HG02610 (cell line): ENCODE results near the gene ADAMTSL5.
"Not testable (repeated sequence)": the region's sequence is repeated elsewhere in the genome, so short reads cannot be mapped to it uniquely, and the experiment has no call there.

ENCODE experiments used
- ATAC-seq: cut with Tn5 transposase; IDR thresholded peaks from one replicate; pipeline ENCODE4 v1.9.1; 2021; ENCODE audit warnings: mild to moderate bottlenecking, moderate library complexity; ENCODE audit not compliant: unreplicated experiment

The ADAMTSL5 gene, protein sequence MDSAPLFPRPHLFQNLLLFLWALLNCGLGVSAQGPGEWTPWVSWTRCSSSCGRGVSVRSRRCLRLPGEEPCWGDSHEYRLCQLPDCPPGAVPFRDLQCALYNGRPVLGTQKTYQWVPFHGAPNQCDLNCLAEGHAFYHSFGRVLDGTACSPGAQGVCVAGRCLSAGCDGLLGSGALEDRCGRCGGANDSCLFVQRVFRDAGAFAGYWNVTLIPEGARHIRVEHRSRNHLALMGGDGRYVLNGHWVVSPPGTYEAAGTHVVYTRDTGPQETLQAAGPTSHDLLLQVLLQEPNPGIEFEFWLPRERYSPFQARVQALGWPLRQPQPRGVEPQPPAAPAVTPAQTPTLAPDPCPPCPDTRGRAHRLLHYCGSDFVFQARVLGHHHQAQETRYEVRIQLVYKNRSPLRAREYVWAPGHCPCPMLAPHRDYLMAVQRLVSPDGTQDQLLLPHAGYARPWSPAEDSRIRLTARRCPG

DNA sequence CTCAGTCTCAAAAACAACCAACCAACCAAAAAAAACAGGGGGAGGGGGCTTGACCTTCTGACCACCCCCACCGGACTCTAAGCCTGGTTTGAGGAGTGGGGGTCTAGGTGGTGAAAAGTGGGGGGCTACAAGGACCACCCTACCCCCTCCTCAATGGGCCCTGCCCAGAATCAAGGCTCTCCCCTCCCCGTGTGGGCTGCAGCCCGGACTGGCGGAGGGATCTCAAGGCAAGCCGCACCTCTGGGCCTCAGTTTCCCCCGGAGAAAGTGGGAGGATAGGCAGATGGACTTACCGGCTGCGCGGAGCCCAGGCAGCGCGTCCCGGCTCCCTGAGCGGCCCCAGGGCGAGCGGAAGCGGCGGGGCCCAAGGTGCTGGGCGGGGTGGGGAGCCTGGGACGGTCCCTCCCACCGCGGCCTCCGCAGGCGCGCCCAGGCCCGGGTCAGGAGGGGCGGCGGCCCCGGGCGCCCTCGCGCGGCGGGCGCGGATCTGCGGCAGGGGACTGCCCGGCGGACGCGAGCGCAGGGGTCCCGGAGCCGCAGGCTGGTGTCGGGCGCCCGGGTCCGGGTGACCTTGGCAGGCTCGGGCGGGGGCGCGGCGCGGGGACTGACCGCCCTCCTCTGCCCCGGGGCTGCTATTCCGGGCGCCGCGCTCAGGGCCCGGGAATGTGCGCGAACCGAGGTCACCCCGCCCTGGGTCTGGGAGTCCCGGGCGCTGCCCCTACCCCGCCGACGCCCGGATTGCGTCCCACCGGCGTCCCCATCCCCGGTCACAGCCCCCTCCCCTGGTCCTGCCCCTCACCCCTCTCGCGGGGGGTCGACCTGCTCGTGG is at the start of gene ADAMTSL5:
Gene ADAMTSL5, minus strand, starts transcription at position 349 of the 828 bp plus-strand sequence. CDS start 2,076 bp downstream, outside the sequence.
- no peak for ATAC-seq

DNA sequence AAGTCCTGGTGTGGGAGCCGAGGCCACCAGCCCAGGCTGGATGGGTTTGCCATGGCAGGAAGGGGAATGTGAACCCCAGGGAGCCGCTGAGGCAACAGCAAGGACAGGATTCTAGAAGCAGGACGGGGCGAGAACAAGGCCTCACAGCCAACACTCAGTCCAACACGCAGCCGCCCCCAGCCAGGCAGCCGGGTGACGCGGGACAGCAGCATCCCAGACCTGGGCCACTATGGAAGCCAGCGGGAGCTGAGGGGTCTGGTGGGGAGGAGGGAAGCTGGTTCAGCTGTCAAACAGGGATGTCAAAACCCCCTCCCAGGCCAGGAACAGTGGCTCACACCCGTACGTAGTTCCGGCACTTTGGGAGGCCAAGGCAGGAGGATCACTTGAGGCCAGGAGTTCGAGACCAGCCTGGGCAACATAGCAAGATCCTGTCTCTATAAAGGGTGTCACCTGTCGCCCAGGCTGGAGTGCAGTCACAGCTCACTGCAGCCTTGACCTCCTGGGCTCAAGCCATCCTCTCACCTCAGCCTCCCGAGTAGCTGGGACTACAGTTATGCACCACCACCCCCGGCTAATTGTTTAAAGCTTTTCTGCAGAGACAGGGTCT is 48.5 kb upstream of the ADAMTSL5 start:
- no peak for ATAC-seq

DNA sequence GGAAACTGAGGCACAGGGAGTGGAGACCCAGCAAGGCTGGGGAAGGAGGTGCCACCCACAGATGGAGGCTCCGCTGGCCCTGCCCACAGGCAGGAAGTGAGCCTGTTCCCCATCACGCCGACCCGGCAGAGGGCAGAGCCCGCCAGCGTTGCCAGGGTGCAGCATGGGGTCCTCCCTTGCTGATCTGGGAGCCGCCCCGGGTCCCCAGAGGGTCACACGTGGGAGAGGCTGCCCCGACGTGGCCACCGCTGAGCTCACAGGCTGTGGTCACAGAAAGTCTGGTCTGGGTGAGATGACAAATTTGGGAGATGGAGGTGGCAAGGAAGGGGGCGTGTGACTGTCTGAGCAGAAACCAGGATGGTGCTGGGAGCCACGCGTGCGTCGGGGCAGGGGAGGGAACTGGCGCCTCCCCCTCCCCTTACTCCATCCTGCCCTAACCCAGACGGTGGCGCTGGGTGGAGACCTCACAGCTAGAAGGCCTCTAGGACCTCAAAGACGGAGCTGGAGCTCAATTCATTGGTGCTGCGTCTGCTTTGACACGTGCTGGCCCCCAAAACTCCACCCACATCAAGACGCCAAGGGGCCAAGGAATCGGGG is 47.6 kb upstream of the ADAMTSL5 start:
- no peak for ATAC-seq

DNA sequence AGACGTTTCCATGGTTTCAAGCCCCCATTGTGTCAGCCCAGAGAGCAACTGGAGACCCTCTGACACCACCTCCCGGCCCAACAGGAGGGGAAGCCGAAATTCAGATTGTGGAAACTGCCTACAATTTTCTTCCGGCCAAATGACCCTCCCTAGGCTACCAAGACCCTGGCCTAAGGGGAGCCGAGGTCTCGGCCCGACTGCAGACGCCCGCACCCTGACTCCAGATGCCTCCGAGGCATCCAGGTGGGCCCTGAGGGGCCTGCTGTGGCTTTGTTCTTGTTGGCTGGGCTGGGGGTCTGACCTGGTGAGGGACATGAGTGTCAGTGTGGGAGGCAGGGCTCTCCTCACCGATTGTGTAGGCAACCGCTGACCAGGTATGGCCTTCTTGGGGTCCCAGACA is 45.7 kb upstream of the ADAMTSL5 start:
- ATAC-seq = no peak

DNA sequence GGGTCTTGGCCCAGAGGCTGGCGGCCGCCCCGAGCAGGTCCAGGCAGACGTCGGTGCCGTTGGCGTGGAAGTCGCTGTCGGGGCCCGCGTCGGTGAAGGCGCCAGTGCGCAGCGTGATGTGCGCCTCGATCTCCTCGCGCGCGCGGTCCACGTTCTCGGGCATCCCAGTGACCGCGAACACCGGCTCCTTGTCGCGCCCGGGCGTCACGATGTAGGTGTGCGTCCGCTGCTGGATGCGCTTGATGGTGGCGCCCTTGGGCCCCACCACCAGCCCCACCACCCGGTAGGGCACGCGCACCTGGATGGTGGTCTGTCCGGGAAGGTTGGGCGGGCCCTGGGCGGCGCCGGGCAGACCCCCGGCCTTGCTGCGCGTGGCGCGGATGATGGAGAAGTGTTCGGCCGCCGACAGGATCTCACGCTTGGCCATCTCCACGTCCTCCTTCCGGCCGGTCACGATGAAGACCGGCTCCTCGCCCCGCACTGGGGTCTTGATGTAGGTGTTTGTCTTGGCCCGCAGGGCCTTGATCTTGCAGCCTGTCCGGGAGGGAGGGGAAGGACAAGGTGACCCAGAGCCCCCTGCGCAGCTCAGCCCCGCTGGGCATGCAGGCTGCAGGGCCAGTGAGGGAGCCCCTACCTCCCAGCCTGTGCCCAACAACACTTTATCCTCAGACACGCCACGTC is 43.7 kb upstream of the ADAMTSL5 start:
- ATAC-seq = no peak

DNA sequence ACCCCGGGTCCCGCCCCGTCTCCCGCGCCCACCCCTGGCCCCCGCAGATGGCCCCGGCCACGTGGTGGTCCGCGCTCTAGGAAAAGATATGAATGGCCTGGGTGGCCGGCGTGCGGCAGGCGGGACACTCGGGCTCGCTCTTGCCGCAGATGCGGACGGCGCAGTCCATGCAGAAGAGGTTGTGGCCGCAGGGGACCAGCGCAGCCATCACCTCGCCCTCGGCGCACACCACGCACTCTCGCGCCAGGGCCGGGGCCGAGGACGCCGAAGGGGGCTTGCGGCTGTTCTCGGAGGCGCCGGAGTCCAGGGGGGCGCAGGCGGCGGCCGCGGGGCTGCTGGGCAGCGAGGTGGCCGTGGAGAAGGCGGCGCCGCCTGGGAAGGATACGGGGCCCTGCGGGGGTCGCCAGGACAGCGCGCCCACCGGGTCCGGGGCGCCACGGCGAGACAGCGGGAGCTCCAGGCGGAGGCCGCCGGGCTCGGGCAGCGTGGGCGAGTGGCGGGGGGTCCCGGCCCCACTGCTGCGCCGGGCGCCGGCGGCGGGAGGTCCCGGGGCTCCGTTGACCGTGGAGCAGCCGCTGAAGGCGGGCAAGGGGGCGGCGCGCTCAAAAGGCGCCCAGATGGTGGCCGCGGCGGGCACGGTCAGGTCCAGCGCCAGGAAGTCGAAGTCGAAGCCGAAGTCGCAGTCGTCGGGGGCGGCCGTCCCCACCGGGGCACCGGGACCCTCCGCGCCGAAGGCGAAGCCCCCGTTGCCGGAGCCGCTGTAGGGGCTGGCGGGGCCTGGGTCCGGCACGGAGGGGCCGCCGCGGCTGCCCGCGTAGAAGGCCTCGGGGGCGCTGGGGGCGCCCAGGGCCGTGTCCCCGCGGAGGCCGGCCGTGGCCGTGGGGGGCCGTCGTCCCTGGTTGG is 42.9 kb upstream of the ADAMTSL5 start:
- no peak for ATAC-seq

DNA sequence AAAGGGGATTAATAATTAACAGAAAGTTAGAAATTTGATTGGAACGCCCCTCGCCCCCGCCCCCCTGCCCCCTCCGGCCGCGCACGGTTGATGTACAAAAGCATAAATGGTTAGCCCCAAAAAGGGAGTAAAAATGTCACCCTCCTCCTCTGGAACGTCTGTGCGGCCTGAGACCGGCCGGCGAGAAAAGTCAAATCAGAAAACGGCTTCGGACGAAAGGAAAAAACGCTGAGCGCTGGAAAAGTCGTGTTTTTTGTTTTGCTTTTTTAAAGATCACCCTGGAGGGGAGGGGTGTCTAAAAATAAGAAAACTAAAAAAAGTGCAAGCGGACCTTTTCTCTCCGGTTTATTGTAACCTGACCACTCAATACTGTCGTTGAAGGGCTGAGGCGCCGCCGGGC is 42.1 kb upstream of the ADAMTSL5 start:
- no peak for ATAC-seq

DNA sequence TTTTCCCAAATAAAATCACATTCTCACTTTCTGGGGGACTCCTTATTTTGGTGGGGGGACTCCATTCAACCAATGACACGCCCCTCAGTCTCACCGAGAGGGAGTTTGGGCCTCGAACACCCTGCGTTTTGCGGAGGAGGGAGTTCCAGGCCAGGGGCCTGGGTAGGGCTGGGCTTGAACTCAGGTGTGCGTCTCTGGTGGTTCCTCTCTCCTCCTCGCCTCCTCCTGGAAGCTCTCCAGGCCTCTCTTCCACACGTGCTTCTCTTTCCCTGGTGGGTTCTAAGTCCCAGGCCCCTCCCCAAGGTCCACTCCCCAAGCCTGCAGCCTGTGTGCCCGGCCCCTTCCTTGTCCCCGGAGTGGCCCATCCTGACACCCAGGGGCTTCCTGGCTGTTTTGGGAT is 40.6 kb upstream of the ADAMTSL5 start:
- ATAC-seq = no peak

DNA sequence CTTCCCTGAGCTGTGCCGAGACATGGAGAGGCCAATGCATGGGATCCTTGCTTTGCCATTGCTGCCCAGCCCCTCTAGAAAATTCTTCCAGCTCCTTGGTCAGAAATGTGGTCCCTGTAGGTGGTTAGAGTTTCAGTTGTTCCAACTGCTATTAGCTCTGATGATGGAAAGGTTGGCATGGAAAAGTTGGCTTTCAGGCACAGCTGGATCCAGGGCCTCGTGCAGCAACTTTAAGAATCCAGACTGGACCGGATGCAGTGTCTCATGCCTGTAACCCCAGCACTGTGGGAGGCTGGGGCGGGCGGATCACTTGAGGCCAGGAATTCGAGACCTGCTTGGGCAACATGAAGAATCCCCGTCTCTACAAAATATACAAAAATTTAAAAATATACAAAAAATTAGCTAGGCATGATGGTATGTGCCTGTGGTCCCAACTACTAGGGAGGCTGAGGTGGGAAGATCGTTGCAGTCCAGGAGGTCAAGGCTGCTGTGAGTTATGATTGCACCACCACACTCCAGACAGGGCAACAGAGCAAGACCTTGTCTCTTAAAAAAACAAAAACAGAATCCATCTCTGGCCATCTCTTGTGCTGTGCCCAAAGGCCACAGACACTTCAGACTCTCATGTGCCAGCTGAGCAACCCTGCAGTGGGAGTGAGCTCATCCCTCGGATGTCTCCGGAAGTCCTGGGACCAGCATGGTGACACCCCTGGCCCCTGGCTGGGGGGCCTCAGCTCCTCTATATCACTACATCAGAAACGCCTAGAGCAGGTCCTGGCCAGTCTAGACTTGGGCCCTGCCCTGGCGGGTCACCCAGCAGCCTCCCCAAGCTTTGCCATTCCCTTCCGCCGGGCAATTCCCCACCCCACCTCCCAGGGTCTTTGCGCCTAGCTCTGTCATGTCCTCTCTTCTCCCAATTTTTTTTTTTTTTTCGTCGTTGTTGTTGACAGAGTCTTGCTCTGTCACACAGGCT is 38.5 kb upstream of the ADAMTSL5 start:
- no peak for ATAC-seq

DNA sequence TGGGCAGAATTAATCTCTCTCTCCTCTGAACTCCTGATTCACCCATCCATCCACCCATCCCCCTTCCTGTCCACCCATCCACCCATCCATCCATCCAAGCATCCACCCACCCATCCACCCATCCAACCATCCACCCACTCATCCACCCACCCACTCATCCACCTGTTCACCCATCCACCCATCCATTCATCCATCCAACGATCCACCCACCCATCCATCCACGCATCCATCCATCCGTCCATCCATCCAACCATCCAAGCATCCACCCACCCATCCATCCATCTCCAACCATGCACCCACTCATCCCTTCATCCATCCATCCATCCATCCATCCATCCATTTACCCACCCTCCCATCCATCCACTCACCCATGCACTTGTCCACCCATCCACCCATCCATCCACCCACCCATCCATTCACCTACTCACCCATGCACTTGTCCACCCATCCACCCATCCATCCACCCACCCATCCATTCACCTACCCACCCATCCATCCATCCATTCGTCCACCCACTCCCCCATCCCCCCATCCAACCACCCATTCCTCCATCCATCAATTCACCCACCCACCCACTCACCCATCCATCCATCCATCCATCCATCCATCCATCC is 36.6 kb upstream of the ADAMTSL5 start:
- no peak for ATAC-seq

DNA sequence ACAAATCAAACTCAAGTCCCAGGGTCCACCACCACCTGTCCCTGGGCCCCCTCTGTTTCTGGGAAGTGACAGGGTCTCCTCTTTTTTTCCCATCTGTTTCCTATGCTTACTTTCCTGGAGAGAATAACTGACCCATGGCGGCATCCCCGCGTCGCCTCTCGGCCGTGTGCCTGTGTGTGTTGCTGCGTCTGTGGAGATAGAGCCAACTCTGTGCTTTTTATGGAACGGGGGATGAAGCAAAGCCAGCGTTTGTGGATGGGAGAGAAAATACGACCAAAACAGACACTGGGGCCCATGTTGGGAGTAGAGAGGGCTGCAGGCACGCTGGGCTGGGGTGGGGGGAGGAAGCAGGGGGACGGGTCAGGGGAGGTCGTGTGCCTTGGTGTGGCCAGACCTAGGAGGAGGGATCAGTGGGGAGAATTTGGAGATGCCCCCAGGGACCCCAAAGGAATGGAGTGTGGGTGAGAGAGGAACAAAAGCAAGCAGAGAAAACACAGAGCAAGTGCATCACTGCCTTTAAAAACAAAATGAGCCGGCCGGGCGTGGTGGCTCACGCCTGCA is 27.6 kb upstream of the ADAMTSL5 start:
- no peak for ATAC-seq

DNA sequence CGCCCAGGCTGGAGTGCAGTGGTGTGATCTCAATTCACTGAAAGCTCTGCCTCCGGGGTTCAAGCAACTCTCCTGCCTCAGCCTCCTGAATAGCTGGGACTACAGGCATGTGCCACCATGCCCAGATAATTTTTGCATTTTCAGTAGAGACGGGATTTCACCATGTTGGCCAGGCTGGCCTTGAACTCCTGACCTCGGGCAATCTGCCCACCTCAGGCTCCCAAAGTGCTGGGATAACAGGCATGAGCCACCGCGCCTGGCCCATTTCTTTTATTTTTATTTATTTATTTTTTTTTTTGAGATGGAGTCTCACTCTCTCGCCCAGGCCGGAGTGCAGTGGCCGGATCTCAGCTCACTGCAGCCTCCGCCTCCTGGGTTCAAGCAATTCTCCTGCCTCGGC is 26.9 kb upstream of the ADAMTSL5 start:
- not testable (repeated sequence) for ATAC-seq

DNA sequence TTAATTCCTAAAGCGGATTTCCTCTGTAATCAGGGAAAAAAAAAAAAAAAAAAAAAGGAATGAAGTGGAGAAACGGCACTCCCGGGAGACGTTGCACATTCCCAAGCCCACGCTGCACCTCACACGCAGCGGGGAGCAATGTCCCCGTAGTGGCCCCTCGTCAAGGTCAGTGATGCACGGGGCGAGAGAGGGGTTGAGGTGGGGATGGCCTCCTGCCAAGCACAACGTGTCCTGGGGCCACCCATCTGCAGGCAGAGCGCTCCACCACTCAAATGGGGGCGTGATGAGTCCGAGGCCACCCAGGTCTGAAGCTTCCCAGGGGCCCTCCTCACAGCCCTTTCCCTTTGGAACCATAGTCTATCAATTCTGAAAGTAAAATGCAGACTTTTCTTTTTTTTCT is 26.2 kb upstream of the ADAMTSL5 start:
- no peak for ATAC-seq

DNA sequence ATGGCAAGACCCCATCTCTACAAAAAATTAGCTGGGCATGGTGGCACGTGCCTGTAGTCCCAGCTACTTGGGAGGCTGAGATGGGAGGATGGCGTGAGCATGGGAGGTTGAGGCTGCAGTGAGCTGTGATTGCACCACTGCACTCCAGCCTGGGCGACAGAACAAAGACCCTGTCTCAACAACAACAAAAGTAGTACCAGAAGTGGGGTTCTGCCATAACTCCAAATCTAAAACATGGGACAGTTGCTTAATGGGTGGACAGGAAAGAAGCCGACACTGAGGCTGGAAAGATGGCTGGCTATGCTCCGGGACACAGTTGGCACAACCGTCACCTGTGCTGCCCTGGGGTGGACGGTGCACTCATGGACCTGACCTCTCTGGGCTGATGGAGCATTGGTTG is 22.9 kb upstream of the ADAMTSL5 start:
- not testable (repeated sequence) for ATAC-seq

DNA sequence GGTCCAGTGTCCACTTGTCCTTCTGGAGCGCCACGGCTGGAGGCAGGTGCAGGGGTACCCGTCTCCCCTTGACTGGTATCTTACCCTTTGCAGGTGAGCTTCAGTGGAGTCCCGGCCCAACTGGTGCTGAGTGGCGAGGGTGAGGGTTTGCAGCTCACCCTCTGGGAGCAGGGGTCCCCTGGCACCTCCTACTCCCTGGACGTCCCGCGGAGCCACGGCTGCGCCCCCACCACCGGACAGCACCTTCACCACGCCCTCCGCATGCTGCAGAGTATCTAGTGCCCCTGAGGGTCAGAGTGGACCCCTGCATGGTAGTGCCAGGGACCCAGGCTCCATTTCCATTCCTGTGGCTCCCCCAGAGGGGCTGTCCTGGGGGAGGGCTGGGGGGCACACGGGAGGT is 22.2 kb upstream of the ADAMTSL5 start:
- ATAC-seq = no peak

DNA sequence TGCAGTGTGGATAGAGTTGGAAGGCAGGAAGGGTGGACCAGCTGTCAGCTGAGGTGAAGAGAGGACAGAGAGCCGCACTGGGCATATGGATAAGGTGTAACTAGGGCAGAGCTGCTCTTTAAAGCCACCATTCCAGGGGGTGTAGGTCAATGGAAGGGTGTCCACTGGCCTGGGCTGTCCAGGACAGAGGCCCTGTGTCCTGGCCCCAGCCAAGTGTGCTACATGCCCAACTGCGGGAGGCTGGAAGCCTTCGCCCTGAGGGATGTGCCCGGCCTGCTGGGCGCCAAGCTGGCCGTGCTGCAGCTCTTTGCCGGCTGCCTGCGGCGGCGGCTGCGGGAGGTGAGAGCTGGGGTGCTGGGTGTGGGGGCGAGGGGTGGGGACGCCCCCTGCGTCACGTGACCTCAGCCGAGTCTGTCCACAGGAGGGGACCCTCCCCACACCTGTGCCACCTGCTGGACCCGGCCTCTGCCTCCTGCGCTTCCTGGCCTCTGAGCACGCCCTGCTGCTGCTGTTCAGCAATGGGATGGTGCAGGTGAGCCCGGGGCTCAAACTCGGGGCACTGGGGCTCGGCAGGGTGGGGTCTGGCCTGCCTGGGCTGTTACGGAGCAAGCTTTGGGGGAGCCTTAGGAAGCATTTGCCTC is 20.8 kb upstream of the ADAMTSL5 start:
- ATAC-seq = no peak

DNA sequence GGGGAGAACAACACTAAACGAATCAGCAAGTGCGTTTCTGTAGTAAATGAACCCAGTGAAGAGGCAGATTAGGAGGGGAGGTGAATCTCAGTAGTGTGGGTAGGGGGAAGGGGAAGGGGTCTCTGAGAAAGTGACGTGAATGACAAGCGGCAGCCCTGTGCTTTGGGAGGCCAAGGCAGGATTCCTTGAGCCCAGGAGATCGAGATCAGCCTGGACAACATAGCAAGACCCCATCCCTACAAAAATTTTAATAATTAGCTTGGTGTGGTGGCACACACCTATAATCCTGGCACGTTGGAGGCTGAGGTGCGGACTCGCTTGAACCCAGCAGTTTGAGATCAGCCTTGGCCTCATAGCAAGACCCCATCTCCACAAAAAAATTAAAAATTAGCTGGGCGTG is 19.2 kb upstream of the ADAMTSL5 start:
- ATAC-seq = no peak
